Measurements from ENCODE around the gene ASPM. TPM values are rescaled to one million over a fixed set of nuclear protein-coding genes. Genes with fewer than 3 reads are reported as not detected.

Gene ASPM
- total RNA-seq, 4 donors from 2014 or later, result under 0.01 to 3.2 (median 1.7) TPM

GRCh38 chr1:197170538-197170937 is 24.1 kb upstream of the ASPM start:
- ATAC-seq (ENCODE audit: low FRiP score), result no peak
- TF ChIP-seq CTCF (IDR thresholded peaks at IDR 0.05), result no peak
- DNase-seq (ENCODE audit: low spot score), result no peak

DNA sequence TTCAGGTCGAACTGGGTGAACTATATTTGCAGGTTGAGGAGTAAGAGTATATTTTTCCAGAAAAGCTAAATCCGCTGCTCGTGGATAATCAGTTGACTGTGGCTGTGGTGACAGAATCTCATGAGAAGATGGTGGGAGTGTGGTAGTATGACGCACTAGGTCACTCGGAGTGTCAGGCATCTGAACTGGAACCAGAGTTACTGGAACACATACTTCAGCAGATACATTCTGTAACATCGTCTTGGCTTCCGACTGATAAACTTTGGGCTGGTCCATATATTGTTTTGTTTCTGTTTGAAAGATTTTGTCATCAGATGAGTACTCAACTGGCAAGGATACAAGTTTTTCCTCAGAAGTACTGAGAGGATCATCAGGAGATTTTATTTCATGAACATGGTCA is 13.0 kb upstream of the ASPM start:
- no peak for TF ChIP-seq CTCF (IDR thresholded peaks at IDR 0.05)
- ATAC-seq (ENCODE audit: low FRiP score), result no peak
- no peak for DNase-seq (ENCODE audit: low spot score)

- DNase-seq (ENCODE audit: low spot score) (no peak), ATAC-seq (ENCODE audit: low FRiP score) (no peak)
- TF ChIP-seq CTCF (IDR thresholded peaks at IDR 0.05), result no peak
Measured at GRCh38 chr1:197156692-197157091, 10.2 kb upstream of the ASPM start.

DNA sequence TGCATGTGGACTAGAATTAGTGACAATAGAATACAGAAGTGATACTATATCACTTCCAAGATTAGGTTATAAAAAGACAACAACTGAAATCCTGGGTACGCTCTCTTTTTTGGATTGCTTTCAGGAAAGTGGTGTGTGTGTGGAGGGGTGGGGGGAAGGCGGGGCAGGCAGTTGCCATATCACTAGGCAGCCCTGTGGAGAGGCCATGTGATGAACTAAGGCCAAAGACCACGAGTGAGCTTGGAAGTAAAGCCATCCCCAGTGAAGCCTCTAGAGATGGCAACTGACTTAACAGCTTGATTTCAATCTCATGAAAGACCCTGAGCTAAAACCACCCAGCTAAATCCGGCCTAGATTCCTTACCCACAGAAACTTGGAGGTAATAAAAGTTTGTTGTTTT is 6.2 kb upstream of the ASPM start:
- ATAC-seq (ENCODE audit: low FRiP score) (no peak), DNase-seq (ENCODE audit: low spot score) (no peak)
- no peak for TF ChIP-seq CTCF (IDR thresholded peaks at IDR 0.05)

GRCh38 chr1:197151185-197151584 is 4.7 kb upstream of the ASPM start:
- DNase-seq (ENCODE audit: low spot score) (no peak), ATAC-seq (ENCODE audit: low FRiP score) (no peak)
- no peak for TF ChIP-seq CTCF (IDR thresholded peaks at IDR 0.05)

DNA sequence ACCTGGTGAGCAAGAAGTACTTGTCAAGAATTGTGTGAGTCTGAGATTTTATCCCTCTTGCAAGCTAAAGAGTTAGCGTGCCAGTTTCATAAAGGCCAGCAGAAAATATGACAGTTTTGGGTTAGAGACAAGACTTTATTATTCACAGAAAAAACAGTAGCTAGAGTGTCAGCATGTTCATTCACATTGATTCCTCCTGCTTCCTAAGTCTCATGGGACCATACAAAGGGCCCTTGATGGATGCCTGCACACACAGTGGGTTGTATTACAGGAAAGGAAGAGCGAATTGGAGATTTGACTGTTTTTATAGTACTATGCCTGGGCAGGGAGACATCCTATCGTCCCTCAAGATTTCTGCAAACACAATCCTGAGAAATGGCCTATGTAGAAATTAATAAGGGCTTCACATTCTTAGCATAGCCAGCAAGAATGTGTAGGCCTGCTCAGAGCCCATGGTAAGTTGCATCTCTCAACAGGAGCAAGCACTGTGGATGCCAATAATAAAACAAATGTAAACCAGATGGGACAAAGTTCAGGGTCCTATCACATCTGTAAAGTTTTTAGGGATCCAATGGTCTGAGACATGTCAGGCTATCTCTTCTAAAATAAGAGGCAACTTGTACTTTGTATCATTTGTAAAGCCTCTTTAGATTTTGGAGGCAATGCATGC is 4.0 kb upstream of the ASPM start:
- ATAC-seq (ENCODE audit: low FRiP score) (no peak), DNase-seq (ENCODE audit: low spot score) (no peak)
- no peak for TF ChIP-seq CTCF (IDR thresholded peaks at IDR 0.05)

- no peak for ATAC-seq (ENCODE audit: low FRiP score)
- no peak for TF ChIP-seq CTCF (IDR thresholded peaks at IDR 0.05)
- no peak for DNase-seq (ENCODE audit: low spot score)
Measured at GRCh38 chr1:197149340-197149739, 2.9 kb upstream of the ASPM start.

Measured in omental fat pad (tissue), 4 donors.